ENCODE results near the gene NOL9.

DNA sequence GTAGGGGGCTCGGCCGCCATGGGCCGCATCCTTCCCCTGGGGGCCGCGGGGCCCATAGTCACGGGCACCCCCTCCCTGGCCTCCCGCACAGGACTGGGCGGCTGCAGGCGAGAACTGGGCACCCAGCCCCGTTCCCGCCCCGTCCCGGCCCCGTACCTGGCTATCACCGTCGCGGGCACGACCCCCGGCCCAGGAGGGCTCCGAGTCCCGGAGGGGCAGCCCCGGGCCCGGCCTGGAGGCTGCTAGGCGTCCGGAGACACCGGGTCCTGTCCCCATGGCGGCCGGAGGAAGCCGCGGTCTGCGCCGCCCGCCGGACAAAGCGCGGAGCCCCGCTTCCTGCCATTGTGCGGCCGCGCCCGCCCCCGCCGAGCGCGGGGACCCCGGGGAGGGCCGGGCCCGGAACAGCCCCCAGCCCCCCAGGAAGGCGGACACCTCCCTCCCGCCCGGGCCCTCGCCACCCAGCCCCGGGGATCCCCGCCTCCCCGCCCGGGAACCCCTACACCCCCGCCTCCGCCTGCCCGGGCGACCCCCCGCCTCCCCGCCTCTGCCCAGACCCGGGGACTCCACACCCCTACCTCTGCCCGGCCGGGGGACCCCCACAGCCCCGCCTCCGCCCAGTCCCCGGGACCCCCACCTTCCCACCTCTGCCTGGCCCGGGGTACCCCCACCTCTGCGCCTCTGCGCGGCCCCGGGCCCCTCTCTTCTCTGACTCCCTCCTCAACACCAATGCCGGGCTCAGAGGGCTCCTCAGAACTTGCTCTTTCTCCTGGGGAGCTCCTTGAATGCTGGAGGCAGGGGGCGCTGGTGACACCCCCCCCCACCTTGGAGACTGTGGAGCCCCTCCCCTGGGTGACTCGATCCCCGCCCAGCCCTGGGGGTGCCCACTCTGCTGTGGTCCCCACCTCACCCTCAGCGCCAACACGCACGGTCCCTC is 68.9 kb downstream of the NOL9 start:
- TF ChIP-seq, protein P1, sequence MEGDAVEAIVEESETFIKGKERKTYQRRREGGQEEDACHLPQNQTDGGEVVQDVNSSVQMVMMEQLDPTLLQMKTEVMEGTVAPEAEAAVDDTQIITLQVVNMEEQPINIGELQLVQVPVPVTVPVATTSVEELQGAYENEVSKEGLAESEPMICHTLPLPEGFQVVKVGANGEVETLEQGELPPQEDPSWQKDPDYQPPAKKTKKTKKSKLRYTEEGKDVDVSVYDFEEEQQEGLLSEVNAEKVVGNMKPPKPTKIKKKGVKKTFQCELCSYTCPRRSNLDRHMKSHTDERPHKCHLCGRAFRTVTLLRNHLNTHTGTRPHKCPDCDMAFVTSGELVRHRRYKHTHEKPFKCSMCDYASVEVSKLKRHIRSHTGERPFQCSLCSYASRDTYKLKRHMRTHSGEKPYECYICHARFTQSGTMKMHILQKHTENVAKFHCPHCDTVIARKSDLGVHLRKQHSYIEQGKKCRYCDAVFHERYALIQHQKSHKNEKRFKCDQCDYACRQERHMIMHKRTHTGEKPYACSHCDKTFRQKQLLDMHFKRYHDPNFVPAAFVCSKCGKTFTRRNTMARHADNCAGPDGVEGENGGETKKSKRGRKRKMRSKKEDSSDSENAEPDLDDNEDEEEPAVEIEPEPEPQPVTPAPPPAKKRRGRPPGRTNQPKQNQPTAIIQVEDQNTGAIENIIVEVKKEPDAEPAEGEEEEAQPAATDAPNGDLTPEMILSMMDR (IDR thresholded peaks at IDR 0.05; ENCODE audit: low read depth, low read length) = no peak
- no peak for TF ChIP-seq EZH2phosphoT487 (IDR thresholded peaks at IDR 0.05; ENCODE audit: low read depth)
